Endometrium (tissue), 2 donors: Measurements from ENCODE around the gene PYCR2.
"Not testable (repeated sequence)": the region's sequence is repeated elsewhere in the genome, so short reads cannot be mapped to it uniquely, and the experiment has no call there.

Source experiments
- FAIRE-seq: peaks from 2 replicates; lab custom pipeline; 2012; peaks lifted over from hg19 to GRCh38; lab: Jason Lieb, UNC
- donor health status: control.
- donor health status: control.

PYCR2 gene

DNA sequence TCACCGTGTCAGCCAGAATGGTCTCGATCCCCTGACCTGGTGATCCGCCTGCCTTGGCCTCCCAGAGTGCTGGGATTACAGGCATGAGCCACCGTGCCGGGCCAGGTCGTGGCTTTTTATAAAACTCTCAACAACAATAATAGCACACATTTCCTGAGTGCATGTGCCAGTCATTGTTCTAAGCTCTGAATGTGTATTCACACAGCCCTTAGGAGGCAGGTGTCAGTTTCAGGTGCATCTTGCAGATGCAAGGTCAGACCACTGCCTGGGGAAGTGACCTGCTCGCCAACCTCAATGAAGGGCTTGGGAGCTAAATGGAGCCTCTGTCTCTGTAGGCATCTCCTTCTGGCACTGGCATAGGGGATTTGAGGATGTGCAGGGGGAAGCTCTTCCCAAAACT lies 18.5 kb upstream of the PYCR2 start:
- FAIRE-seq: no peak

DNA sequence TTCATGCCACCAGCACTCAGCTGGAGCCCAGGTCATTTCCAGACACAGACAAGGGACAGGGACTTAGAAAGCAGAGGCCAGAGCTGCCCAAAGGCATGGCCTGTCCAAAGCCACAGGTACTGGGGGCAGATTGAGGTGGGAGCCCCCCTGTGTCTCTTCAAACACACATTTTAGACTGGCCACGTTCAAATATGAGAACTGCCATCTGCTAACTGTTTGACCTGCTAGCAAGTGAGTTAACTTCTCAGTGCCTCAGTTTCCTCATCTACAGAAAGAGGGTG lies 17.8 kb upstream of the PYCR2 start:
- no peak for FAIRE-seq

DNA sequence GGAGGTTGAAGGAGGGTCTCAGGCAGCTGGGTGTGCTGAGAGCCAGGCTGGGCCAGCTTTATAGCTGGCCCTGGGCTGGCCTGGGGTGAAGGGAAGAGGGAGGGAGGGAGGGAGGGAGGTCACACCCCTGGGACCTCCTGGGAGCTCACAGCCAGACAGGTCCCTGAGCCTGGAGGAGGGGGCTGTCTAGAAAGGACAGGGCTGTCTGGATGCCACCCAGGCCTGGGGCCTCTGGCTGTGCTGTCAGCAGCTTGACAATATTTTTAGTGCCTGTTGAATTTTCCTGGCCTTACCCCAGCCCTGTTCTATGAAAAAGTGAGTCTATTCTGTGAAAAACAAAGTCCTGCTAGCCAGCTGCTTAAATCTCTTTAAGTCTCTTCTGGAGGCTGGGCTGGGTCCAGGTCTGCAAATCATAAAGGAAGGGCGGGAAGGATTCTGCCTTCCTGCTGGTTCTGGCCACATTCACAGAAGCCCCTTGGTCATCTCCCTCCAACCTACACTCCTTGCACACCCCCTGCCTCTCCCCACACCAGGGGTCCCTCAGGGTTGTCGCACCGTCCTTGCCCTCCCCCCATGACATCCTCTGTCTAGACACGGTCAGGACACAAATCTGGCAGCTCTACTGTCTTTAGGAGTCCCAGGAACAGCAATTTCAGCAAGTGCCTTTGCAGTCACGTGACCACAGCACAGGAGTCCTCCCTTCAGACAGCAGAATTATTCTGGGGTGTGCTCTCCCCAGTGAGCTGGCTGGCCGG lies 17.3 kb upstream of the PYCR2 start, which contains the start of gene LEFTY2:
Gene LEFTY2, minus strand, starts transcription at position 34 of the 755 bp plus-strand sequence. CDS start 80 bp downstream, outside the sequence.
- no peak for FAIRE-seq

DNA sequence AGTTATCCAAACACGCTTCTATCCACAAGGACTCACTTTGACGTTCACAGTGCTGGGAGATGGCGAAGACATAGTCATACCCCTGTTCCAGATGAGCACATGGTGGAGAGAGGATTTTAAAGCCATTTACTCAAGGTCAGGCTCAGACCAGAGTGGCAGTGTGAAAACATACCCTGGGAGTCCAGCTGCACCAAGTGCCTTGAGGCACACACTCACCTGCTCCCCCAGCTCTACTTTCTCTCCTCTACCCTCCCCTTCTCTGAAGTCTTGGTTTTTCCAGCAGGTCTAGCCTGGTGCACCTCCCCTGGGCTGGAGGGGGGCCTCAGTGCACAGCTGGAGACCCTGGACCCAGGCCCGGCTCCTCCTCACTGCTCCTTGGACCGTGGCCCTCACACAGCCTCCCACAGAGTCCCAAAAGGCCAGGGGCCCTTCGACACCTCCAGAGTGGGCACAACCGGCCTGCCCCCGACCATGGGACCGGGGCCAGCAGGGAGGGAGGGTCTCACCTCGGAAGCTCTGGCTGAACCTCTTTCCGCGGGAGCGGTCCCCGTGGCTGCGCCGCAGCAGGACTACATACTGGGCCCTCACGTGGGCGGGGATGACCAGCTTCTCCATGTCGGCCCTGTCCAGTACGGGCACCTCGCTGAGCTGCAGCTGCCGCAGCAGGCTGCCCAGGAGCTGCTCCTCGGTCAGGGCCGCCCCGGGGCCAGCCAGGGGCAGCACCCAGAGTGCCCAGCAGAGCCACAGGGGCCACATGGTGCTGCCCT lies 16.5 kb upstream of the PYCR2 start:
- FAIRE-seq: no peak

DNA sequence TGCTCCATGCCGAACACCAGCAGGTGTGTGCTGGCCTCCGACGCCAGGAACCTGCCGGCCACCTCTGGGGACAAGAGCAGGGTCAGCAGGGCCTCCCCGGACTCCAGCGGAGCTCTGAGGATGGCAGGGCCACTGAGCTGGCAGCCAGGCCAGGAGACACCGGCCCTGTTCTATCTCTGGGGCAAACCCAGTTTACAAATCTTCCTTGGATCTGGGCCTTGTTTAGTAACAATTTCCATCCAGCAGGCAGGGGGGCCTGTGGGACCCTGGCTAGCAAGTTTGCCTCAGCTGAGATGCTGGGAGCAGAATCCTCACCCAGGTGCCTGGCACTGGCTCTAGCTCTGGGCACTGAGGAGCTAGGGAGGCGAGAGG lies 15.9 kb upstream of the PYCR2 start:
- FAIRE-seq: not testable (repeated sequence)

DNA sequence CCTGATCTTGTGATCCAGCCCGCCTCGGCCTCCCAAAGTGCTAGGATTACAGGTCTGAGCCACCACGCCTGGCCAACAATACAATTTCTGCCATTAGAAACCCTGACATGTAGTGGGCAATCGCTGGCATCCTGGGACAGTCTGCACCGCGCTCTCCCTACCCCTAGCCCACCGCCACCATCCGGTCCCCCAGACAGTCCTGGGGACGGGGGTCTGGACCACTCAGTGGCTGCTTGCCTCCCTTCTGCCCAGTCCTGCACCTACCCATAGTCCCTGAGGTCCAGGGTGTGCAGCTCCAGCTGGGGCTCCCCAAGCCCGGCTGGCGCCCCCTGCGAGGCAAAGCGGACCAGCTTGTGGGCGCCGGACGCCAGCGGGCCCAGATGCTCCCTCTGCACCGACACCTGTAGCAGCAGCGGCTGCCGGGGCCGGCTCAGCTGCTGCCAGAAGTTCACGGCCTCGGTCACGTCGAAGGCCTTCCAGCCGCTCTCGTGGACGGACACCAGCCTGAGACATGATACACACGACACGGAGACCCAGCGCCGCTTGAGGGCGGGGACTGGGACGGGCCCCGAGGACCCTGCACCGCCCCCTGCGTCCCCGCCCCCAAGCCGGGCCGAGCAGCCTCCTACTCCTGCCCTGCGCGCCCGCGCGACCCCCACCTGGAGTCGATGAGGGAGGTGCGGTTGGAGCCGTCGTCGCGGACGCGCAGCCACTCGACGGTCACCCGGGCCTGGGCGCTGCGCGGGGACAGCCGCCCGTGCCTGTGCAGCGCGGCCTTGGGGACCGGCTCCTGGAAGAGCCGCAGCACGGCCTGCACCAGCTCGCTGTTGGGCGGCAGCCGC lies 15.3 kb upstream of the PYCR2 start:
- not testable (repeated sequence) for FAIRE-seq

GRCh38 chr1:225937048-225937968 lies 13.3 kb upstream of the PYCR2 start:
- FAIRE-seq: no peak

DNA sequence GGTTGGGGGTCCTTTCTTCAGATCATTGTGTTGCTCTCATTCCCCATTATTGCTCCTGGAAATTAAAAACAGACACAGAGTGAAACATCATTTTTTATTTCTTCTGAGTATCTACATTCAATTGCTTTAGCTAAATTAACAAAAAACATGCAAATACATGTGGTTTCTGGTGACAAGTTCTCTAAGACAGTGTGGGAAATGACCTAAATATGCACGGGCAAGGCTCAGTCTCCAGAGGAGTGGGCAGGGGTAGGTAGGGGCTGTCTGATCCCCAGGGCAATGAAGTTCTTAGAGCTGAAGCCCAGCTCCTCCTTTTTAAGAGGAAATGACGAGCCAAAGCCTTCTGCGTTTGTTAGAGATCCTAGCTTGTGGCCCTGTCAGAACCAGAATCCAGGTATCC lies 12.5 kb upstream of the PYCR2 start:
- FAIRE-seq: no peak

GRCh38 chr1:225936086-225936485 lies 12.0 kb upstream of the PYCR2 start:
- FAIRE-seq: not testable (repeated sequence)

DNA sequence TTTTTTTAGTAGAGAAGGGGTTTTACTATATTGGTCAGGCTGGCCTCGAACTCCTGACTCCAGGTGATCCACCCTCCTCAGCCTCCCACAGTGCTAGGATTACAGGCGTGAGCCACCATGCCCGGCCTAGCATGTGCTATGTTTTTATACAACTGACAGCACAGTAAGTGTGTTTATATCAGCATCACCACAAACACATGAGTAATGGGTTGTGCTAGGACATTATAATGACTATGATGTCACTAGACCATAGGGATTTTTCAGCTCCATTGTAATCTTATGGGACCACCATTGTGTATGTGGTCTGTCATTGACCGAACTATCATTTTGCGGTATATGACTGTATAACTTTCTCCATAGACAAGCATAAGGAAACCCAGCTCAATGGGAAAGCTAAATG lies 10.7 kb upstream of the PYCR2 start:
- FAIRE-seq: no peak

- no peak for FAIRE-seq
Observed at GRCh38 chr1:225933072-225933471, 9.0 kb upstream of the PYCR2 start.

DNA sequence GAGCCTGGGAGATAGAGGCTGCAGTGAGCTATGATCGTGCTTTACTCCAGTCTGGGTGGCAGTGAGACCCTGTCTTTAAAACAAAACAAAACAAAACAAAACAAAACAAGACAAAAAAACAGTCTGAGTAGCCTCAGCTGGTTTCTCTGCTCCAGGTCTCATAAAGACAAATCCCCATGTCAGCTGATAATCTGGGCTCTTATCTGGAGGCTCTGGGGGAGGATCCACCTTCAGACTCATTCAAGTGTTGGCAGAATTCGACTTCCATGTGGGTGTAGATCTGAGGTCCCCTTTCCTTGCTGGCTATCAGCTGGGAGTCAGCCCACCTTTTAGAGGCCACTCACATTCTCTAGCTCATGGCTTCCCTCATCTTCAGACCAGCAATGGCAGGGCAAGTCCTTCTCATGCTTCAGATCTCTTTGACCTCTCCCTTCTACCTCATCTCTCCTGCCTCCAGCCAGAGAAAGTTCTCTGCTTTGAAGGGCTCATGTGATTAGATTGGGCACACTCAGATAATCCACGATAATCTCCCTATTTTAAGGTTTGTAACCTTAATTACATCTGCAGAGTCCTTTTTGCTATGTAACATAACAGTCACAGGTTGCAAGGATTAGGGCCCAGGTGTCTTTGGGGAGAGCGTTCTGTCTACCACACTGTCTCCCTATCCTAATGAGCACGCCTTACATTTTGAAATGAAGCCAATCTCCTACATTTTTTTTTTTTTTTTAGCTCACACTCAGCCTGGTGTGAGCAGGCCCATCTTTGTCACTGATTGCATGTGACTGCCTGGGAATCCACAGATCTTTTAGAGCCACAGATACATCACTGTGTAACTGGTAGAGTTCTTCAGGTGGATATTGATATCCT lies 7.5 kb upstream of the PYCR2 start:
- FAIRE-seq: no peak

GRCh38 chr1:225930566-225930965 lies 6.5 kb upstream of the PYCR2 start:
- FAIRE-seq: no peak

DNA sequence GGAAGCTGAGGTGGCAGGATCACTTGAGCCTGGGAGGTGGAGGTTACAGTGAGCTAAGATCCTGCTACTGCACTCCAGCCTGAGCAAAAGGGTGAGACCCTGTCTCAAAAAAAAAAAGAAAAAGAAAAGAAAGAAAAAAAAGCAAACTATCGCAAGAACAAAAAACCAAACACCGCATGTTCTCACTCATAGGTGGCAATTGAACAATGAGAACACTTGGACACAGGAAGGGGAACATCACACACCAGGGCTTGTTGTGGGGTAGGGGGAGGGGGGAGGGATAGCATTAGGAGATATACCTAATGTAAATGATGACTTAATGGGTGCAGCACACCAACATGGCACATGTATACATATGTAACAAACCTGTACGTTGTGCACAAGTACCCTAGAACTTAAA lies 5.4 kb upstream of the PYCR2 start:
- not testable (repeated sequence) for FAIRE-seq

DNA sequence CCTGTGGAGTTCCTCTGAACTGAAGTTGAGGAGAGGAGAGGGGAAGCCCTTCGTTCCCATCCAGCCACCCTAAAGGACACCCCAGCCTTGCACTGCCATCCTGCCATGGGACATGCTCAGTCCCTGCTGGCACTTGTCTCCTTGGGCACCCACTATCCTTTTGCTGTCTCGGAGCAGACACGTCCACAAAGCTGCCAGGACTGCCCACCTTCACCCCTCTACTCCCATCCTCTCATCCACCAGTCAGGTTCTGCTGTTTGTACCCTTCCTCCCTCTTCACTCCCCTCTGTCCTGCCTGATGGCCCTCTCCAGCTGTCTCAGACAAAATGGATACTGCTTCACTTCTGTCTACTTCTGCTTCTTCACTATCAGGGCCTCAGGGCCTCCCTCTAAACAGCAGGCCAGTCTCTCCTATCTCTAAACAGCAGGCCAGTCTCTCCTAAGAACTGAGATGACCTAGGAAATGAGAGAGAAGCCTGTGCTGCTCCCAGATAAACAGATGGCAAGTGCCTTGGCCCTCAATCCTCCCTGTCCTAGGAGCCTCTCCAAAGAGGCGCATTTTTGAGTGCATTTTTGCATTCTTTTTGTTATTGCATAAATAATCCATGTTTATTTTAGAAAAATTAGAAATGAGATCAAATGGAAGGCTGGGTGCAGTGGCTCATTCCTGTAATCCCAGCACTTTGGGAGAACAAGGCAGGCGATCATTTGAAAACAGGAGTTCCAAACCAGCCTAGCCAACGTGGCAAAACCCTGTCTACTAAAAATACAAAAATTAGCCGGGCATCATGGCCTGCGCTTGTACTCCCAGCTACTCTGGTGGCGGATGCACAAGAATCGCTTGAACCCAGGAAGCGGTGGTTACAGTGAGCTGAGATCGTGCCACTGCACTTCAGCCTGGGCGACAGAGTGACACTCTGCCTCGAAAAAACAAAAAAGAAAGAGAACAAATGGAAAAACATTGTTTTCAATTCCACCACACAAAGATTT lies 4.4 kb upstream of the PYCR2 start:
- no peak for FAIRE-seq

DNA sequence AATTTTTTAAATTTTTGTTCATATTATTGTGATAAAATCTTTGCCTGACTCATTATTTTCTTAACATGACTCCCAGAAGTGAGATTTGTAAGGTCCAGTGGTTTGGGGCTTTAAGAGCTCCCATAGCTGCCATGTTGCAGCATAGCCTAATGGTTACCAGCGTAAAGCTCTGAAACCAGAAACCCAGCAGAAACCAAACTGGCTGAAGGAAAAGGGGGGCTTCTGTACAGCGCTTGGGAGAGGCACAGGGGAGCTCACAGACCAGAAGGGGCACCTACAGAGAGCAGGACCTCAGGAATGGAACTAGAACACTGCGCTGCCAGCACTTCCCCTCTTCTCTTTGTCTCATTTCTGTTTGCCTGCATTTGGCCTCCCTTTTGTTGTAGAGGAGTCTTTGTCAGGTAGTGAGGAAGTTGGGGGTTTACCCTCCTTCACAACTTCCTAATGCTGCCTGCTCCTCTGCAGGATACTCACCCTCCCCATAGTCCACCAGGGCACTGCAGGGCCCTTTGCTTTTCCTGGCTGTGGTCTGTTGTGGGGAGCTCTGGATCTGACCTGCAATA lies 2.6 kb upstream of the PYCR2 start:
- no peak for FAIRE-seq

GRCh38 chr1:225923381-225923691 lies 714 bp downstream of the PYCR2 start:
- FAIRE-seq: no peak

DNA sequence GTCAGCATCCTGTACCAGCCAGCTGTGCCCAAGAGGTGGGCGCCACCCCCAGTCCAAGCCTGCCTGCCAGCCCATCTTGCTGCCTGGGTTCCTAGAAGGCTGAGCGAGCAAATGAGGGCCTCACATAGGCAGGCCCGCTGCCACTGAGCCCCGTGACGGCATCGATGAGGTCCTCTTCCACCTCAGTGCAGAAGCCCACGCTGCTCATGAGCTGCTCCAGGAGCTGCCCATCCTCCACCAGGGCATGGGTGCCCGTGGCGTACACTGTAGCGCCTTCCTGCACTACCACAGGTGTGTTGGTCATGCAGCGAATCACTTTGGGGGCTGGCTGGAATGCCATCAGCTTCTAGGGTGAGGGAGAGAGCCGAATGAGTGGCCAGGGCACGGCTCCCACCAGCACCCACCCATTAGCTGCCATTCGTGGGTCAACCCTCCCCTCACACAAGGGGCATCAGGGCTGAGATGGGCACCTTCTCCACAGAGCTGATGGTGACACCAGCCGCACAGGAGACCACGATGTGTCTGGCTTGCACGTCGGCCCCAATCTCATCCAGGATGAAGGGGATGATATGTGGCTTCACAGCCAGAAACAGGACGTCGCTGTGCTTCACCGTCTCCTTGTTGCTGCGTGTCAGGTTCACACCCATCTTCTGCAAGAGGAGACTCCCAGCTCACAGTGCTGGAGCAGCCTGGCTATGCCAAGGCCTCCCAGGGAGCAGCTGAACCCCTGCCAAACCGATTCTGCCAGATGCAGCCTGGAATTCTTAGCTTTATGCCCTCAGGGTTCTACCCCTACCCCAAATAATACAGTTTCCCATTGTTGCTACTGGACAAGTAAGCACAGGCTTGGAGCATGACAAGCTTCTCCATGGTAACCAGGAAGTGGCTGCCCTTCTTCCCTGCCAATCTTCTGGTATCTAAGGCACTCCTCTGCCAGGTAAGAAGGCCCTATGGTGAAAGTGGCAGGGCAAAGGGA lies 2.0 kb downstream of the PYCR2 start:
- no peak for FAIRE-seq
